GM12891 (cell line): ENCODE measurements around the gene KRT5.

Source experiments
- DNase-seq: peaks from one replicate; pipeline ENCODE4 v3.0.0; 2011; ENCODE audit warnings: low spot score; ENCODE audit not compliant: insufficient read length
- FAIRE-seq: peaks from 2 replicates; lab custom pipeline; 2011; peaks lifted over from hg19 to GRCh38; lab: Jason Lieb, UNC
- PAX5 ChIP-seq: IDR thresholded peaks from 2 replicates; pipeline ENCODE4 v1.6.1; 2011; ENCODE audit warnings: low read length, moderate library complexity, mild to moderate bottlenecking; ENCODE audit not compliant: insufficient read depth, severe bottlenecking
- POLR2A ChIP-seq: IDR thresholded peaks from 2 replicates; pipeline ENCODE4 v1.6.1; 2011; ENCODE audit warnings: low read depth, low read length, control low read depth
- POLR2AphosphoS5 ChIP-seq: IDR thresholded peaks from 2 replicates; pipeline ENCODE4 v1.6.1; 2011; ENCODE audit warnings: low read depth, low read length, control low read depth
- POU2F2 ChIP-seq: IDR thresholded peaks from 2 replicates; pipeline ENCODE4 v1.6.1; 2011; ENCODE audit warnings: low read depth, mild to moderate bottlenecking, control low read depth, low read length, moderate library complexity
- SPI1 ChIP-seq: IDR thresholded peaks from 2 replicates; pipeline ENCODE4 v1.6.1; 2011; ENCODE audit warnings: low read depth, low read length, control low read depth
- TAF1 ChIP-seq: IDR thresholded peaks from 2 replicates; pipeline ENCODE4 v1.6.1; 2011; ENCODE audit warnings: low read depth, low read length, control low read depth

KRT5 gene

DNA sequence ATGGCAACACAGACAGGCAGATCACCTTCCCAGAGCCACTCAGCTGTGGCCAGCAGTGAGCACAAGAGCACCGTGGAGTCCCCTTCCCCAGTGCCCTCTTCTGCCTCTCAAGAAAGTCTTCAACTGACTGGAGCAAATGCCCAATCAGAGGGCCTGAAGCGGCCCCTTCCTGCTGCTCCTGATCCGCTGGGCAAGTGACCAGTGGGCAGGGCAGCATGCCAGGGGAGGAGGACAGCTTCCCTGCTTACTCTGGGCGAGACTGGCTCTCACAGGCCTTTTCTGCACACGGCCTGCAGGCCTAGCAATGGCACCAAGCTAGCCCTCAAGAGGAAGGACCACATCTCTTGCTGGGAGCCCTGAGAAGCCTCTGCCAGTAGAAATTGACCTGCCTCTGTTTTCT lies 31.9 kb upstream of the KRT5 start:
- TF ChIP-seq POLR2A: no peak
- no peak for TF ChIP-seq TAF1
- TF ChIP-seq POU2F2: no peak
- TF ChIP-seq SPI1: no peak
- no peak for TF ChIP-seq POLR2AphosphoS5
- no peak for TF ChIP-seq PAX5
- no peak for FAIRE-seq
- DNase-seq: no peak

GRCh38 chr12:52551216-52551865 lies 31.1 kb upstream of the KRT5 start:
- no peak for TF ChIP-seq PAX5
- TF ChIP-seq POLR2A: no peak
- TF ChIP-seq POLR2AphosphoS5: no peak
- no peak for TF ChIP-seq SPI1
- no peak for TF ChIP-seq POU2F2
- no peak for TF ChIP-seq TAF1
- DNase-seq: no peak
- no peak for FAIRE-seq

DNA sequence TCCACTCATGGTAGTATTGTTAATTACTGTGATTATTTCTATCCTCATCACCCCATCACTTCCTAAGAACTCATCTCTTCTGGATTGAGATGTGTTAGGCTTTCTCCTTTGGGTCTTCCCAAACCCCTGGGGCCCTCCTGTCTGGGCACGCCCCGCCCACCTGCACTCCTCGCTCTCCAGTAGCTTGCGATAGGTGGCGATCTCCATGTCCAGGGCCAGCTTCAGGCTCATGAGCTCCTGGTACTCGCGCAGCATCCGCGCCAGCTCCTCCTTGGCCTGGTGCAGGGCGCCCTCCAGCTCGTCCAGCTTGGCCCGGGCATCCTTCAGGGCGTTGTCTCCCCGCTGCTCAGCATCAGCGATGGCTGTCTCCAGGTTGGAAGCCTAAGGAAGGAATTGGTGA lies 25.9 kb upstream of the KRT5 start:
- TF ChIP-seq SPI1 (no peak), POU2F2 (no peak), PAX5 (no peak), TAF1 (no peak), POLR2A (no peak), POLR2AphosphoS5 (no peak)
- FAIRE-seq: no peak
- DNase-seq: no peak

DNA sequence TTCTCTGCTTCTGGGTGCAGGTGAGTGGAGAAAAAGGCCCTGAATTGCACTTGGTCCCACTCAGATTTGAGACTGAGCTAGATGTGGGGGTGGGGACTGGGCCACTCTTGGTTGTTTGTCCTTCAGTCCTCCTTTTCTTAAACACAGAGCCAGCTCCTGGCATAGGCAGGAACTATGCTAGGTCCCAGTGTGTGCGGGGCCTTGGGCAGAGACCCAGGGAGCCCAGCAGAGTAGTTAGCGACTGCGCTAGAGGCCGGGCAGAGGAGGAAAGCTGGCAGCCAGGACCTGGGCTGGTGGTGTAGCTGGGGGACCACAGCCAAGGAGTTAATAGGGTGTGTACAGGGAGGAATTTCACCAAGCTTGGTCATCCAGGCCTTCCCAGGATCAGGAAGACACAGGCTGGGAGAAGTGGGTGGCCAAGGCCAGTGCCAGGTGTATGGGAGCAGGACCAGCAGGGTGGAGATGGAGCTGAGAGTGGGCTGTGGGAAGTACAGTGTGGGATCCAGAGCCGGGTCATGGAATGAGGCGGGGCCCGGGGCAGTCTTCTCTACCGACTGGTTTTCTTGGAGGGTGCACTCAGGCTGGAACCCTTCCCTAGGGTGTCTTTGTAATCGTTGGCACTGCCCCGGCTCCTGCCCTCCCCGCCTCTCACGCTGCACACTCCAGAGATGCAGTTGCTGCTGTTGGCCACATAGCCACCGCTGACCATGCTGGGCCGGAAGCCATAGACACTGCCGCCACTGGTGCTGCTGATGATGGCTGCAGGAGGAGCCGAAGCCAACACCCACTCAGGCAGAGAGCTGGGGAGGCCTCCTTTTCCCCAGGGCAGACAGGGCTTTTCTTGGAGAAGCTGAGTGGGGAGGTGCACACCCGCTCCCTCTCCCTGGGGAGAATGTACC lies 24.0 kb upstream of the KRT5 start:
- no peak for FAIRE-seq
- TF ChIP-seq SPI1 (no peak), TAF1 (no peak), POU2F2 (no peak), POLR2A (no peak), PAX5 (no peak), POLR2AphosphoS5 (no peak)
- DNase-seq: no peak

DNA sequence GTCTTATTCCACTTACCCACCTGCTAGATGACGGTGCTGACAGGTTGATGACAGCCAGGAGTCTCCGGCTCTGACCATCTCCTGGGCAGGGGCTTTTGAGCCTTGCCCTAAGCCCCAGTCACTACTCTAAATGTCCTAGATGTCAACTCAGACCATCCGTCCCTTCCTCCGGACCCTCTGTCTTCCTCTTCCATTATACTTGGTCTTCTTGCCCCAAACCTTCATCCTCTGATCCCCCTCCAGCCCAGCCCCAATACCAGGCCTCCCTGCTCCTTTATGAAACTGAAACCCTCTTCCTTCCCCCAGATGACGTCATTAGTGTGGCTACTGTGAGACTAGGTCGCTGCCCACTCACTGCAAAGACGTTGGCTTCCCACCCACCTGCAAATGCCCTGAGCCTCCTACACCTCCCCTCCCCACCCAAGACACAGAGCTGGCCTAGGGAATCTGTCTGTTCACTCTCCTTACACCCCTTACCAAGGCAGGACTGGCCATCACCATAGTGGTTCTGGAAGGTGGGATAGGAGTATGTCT lies 22.7 kb upstream of the KRT5 start:
- DNase-seq: no peak
- TF ChIP-seq SPI1 (no peak), PAX5 (no peak), POLR2AphosphoS5 (no peak), TAF1 (no peak), POU2F2 (no peak), POLR2A (no peak)
- FAIRE-seq: no peak

- no peak for DNase-seq
- no peak for FAIRE-seq
- TF ChIP-seq TAF1 (no peak), POLR2A (no peak), SPI1 (no peak), POLR2AphosphoS5 (no peak), POU2F2 (no peak), PAX5 (no peak)
Measured at GRCh38 chr12:52542157-52542556, 22.0 kb upstream of the KRT5 start.

DNA sequence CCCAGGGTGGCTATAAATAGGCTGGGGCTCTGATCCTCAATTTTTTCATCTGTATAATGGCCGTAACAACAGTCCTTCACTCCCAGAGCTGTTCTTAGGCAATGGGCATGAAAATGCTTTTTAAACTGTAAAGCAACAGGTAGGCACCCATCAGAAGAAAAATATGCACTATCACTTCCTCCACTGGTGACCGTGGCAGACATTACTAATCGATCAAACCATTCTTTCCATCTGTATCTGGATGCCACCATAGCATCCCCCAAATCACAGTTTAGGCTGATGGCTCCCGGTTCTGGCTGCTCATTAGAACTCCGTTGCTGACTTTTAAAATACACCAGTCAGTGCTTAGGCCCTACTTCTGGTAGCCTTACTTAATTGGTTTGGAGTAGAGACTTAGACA lies 21.5 kb upstream of the KRT5 start:
- FAIRE-seq (no peak), DNase-seq (no peak)
- TF ChIP-seq POU2F2 (no peak), SPI1 (no peak), TAF1 (no peak), POLR2AphosphoS5 (no peak), PAX5 (no peak), POLR2A (no peak)

- FAIRE-seq (no peak), DNase-seq (no peak)
- TF ChIP-seq POLR2A: no peak
- TF ChIP-seq SPI1: no peak
- no peak for TF ChIP-seq POLR2AphosphoS5
- no peak for TF ChIP-seq TAF1
- no peak for TF ChIP-seq PAX5
- TF ChIP-seq POU2F2: no peak
Measured at GRCh38 chr12:52540531-52540930, 20.3 kb upstream of the KRT5 start.

- TF ChIP-seq POLR2AphosphoS5 (no peak), PAX5 (no peak), SPI1 (no peak), POLR2A (no peak), POU2F2 (no peak), TAF1 (no peak)
- FAIRE-seq (no peak), DNase-seq (no peak)
Measured at GRCh38 chr12:52539821-52540173, 19.6 kb upstream of the KRT5 start.
